HepG2 (cell line): Measurements from ENCODE around the gene TXNDC2. TPM values are rescaled to one million over a fixed set of nuclear protein-coding genes. Genes with fewer than 3 reads are reported as not detected.

Experiments
- ATAC-seq: fragments of 200-7000 bp; cut with Tn5 transposase; 3 replicates; pipeline ENCODE4 v1.9.1; 2020; ENCODE audit warnings: mild to moderate bottlenecking, moderate library complexity
- BruUV-seq: library from RNA; stranded (reverse); fragments of 400-500 nt; replicated peaks from 2 replicates; lab custom pipeline; 2021; lab: Mats Ljungman, UMichigan
- CTCF ChIA-PET: fragments of 300-600 bp; formaldehyde crosslinking; extraction: SDS; loops from one replicate; lab custom pipeline; 2021; ENCODE audit warnings: low total read pairs, inconsistent platforms, low intra/inter-chr PET ratio; lab: Yijun Ruan, JAX
- POLR2A ChIA-PET: fragments of 350-600 bp; sonication (Branson Sonifier 250); formaldehyde crosslinking; loops from one replicate; lab custom pipeline; 2020; ENCODE audit warnings: antibody characterized with exemption, inconsistent platforms; lab: Yijun Ruan, JAX
- DNase-seq: peaks from one replicate; pipeline ENCODE4 v3.0.0-alpha.2; 2015; ENCODE audit warnings: low spot score
- FAIRE-seq: peaks from 3 replicates; lab custom pipeline; 2011; peaks lifted over from hg19 to GRCh38; lab: Jason Lieb, UNC
- H2AFZ ChIP-seq: one replicate; pipeline ENCODE4 v1.6.1; 2011; ENCODE audit warnings: low read length, inconsistent platforms
- H3K27ac ChIP-seq: fragments of 300-600 bp; 3 replicates; pipeline ENCODE4 v1.8.0; 2011; ENCODE audit warnings: mixed run types, mild to moderate bottlenecking, mixed read lengths, low read length, inconsistent platforms; ENCODE audit not compliant: insufficient read depth; ENCODE audit errors: extremely low read length
- H3K27me3 ChIP-seq, 2 experiments: fragments of 200-600 bp in 1 of 2; 2 replicates in 1 of 2; 3 replicates in 1 of 2; pipeline versions ENCODE4 v1.6.0 to v1.8.0; 2011; ENCODE audit warnings: low read length in 2 of 2, mild to moderate bottlenecking in 2 of 2, moderate library complexity in 2 of 2, inconsistent platforms in 1 of 2; ENCODE audit not compliant: insufficient read depth in 2 of 2, control insufficient read depth in 1 of 2
- H3K36me3 ChIP-seq, 2 experiments: fragments of 200-600 bp in 1 of 2; replicated peaks in 1 of 2; 2 replicates in 1 of 2; 3 replicates in 1 of 2; pipeline versions ENCODE4 v1.5.1 to v1.8.0; 2011; ENCODE audit warnings: low read length in 2 of 2, inconsistent platforms in 1 of 2; ENCODE audit not compliant: insufficient read depth in 2 of 2, control insufficient read depth in 1 of 2
- H3K4me1 ChIP-seq: 2 replicates; pipeline ENCODE4 v1.5.1; 2012; ENCODE audit warnings: low read length, inconsistent platforms; ENCODE audit not compliant: insufficient read depth
- H3K4me2 ChIP-seq: 2 replicates; pipeline ENCODE4 v1.6.0; 2011; ENCODE audit warnings: low read depth, low read length, inconsistent platforms
- H3K4me3 ChIP-seq, 3 experiments: fragments of 200-600 bp in 1 of 3; sonication (generic), shearing (Covaris generic) in 1 of 3; replicated peaks in 1 of 3; 2 replicates each; pipeline ENCODE4 v1.5.1; 2011 to 2016; ENCODE audit warnings: low read length in 3 of 3, inconsistent platforms in 2 of 3, low read depth in 2 of 3, mild to moderate bottlenecking in 2 of 3, control low read depth in 1 of 3, mixed read lengths in 1 of 3; ENCODE audit not compliant: insufficient read depth in 1 of 3
- H3K79me2 ChIP-seq: one replicate; pipeline ENCODE4 v1.6.1; 2011; ENCODE audit warnings: low read length, inconsistent platforms; ENCODE audit not compliant: insufficient read depth
- H3K9ac ChIP-seq: 2 replicates; pipeline ENCODE4 v1.6.0; 2011; ENCODE audit warnings: mild to moderate bottlenecking, low read depth, low read length, inconsistent platforms; ENCODE audit not compliant: insufficient read depth
- H3K9me3 ChIP-seq: 2 replicates; pipeline ENCODE4 v1.5.1; 2012; ENCODE audit warnings: mild to moderate bottlenecking, low read length
- H4K20me1 ChIP-seq: 2 replicates; pipeline ENCODE4 v1.6.0; 2011; ENCODE audit warnings: inconsistent platforms, mild to moderate bottlenecking, low read length, moderate library complexity; ENCODE audit not compliant: insufficient read depth
- GABPB1 ChIP-seq: IDR thresholded peaks from 2 replicates; pipeline ENCODE4 v1.6.1; 2016; ENCODE audit warnings: mild to moderate bottlenecking, missing genetic modification reagents, moderate library complexity, missing compliant biosample characterization
- HOXD1 ChIP-seq: sonication (generic); formaldehyde crosslinking; IDR thresholded peaks from 2 replicates; pipeline ENCODE4 v1.5.0; 2020; ENCODE audit warnings: missing genetic modification reagents
- SMARCE1 ChIP-seq: fragments of 450-650 bp; IDR thresholded peaks from 2 replicates; pipeline ENCODE4 v1.6.1; 2017; ENCODE audit warnings: borderline replicate concordance
- SPEN ChIP-seq: sonication (generic); formaldehyde crosslinking; IDR thresholded peaks from 2 replicates; pipeline ENCODE4 v1.5.1; 2020; ENCODE audit warnings: low read depth, mild to moderate bottlenecking, missing genetic modification reagents
- TAF15 ChIP-seq: fragments of 200-400 bp; formaldehyde crosslinking; IDR thresholded peaks from one replicate; pipeline ENCODE4 v1.6.1; 2018; ENCODE audit warnings: mild to moderate bottlenecking, low read depth, low read length; ENCODE audit not compliant: poor library complexity, severe bottlenecking
- WGBS: methylation state at CpG from one replicate; pipeline ENCODE4 v1.1.6; 2017; ENCODE audit warnings: low lambda C conversion rate; 5-methylcytosine and 5-hydroxymethylcytosine counted together
- in situ Hi-C: cut with HindIII; loops from 2 replicates; pipeline ENCODE4 v1.10.0; 2017; ENCODE audit warnings: low pct_unique_long_range_greater_than_20kb; ENCODE audit not compliant: extremely low pct_ligation_motif_present
- intact Hi-C: fragments of 100-400 bp; cut with micrococcal nuclease; formaldehyde crosslinking; loops from one replicate; pipeline ENCODE4 v1.10.0; 2022; ENCODE audit not compliant: unreplicated experiment
- polyA plus RNA-seq, 8 experiments: library from polyadenylated mRNA; depleted of rRNA in 3 of 8; stranded (reverse) in 7 of 8; unstranded in 1 of 8; fragments of >200 nt; fragmentation: Illumina TruSeq in 4 of 8; extraction: Trizol in 4 of 8; gene quantifications; 2 replicates each; pipeline versions ENCODE4 v1.2.1 to v1.2.3, GENCODE V29; 2011 to 2016; ENCODE audit warnings: low read depth in 4 of 8, missing spikeins in 1 of 8, mixed read lengths in 1 of 8; ENCODE audit not compliant: insufficient read depth in 1 of 8
- total RNA-seq, 5 experiments: library from RNA; depleted of rRNA; stranded (reverse); fragments of >200 nt; fragmentation: Illumina TruSeq; extraction: Trizol; gene quantifications; 2 replicates each; pipeline ENCODE4 v1.2.3, GENCODE V29; 2016; ENCODE audit warnings: low read depth in 1 of 5
- TF ChIP-seq, protein P1 (sequence below): sonication (generic); formaldehyde crosslinking; IDR thresholded peaks from 2 replicates; pipeline ENCODE4 v1.8.1; 2023; ENCODE audit warnings: mild to moderate bottlenecking, missing genetic modification reagents
- TF ChIP-seq, protein P2 (sequence below): IDR thresholded peaks from 2 replicates; pipeline ENCODE4 v1.6.1; 2016; ENCODE audit warnings: low read depth
- TF ChIP-seq, protein P3 (sequence below): sonication (generic); formaldehyde crosslinking; IDR thresholded peaks from 2 replicates; pipeline ENCODE4 v1.4.0; 2020; ENCODE audit warnings: mild to moderate bottlenecking, missing genetic modification reagents
- TF ChIP-seq, protein P4 (sequence below): sonication (generic); formaldehyde crosslinking; IDR thresholded peaks from 2 replicates; pipeline ENCODE4 v1.4.0; 2020; ENCODE audit warnings: mild to moderate bottlenecking, missing genetic modification reagents

The TXNDC2 gene
- total and polyA plus RNA-seq, 2 of the 13 experiments (the other 11 are each of a cell fraction or from before 2014, with no cell fraction given) = not detected

DNA sequence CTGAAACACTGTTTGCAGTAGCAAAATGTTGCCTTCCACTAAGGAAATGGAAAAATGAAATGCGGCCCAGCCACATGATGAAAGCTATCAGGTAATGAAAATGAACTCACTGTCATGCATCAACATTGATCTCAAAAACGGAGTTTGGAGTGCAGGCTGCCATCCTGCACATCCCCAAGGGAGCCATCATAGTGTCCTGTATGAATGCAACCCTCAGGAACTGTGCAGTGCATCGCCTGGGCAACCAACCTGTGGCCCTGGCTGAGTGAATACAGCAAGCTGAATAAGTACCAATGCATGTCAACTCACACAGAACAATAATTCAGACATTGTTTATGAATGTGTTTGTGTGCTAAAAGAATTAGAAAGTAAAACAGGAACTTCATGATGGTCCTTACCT, 23.1 kb upstream of the TXNDC2 start:
- Histone ChIP-seq H3K4me2 (no peak overlapping the region), H3K27ac (no peak overlapping the region), H3K79me2 (no peaks in the 10 kb centered on the region), H3K36me3 (no peaks in the 10 kb centered on the region), H3K4me1 (peaks cover 10% of the 10 kb centered on the region), H3K27me3 (no peaks in the 10 kb centered on the region), H3K4me3 (no peak overlapping the region), H3K9me3 (peaks cover 15% of the 10 kb centered on the region), H2AFZ (no peak overlapping the region), H3K9ac (no peak overlapping the region), H4K20me1 (no peaks in the 10 kb centered on the region)
- DNase-seq (no peak), ATAC-seq (no peak), FAIRE-seq (no peak)
- WGBS = 68% methylated on average over 3 of the region's 3 CpGs
- intact Hi-C loops = no loop called here
- CTCF ChIA-PET = no interaction called here
- in situ Hi-C loops = no loop called here
- POLR2A ChIA-PET = interaction anchor here (0.9 kb wide), 1 partner anchor 51 kb away, joined by 3 read pairs; the partner anchor contains the start of gene VAPA
- BruUV-seq = no TSS peak
- no peak for TF ChIP-seq GABPB1
- TF ChIP-seq SMARCE1 = no peak
- no peak for TF ChIP-seq HOXD1 (CRISPR knock-in tag)
- TF ChIP-seq, protein P1, sequence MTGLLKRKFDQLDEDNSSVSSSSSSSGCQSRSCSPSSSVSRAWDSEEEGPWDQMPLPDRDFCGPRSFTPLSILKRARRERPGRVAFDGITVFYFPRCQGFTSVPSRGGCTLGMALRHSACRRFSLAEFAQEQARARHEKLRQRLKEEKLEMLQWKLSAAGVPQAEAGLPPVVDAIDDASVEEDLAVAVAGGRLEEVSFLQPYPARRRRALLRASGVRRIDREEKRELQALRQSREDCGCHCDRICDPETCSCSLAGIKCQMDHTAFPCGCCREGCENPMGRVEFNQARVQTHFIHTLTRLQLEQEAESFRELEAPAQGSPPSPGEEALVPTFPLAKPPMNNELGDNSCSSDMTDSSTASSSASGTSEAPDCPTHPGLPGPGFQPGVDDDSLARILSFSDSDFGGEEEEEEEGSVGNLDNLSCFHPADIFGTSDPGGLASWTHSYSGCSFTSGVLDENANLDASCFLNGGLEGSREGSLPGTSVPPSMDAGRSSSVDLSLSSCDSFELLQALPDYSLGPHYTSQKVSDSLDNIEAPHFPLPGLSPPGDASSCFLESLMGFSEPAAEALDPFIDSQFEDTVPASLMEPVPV (CRISPR knock-in tag) = no peak
- no peak for TF ChIP-seq TAF15
- no peak for TF ChIP-seq SPEN (CRISPR knock-in tag)
- TF ChIP-seq, protein P2, sequence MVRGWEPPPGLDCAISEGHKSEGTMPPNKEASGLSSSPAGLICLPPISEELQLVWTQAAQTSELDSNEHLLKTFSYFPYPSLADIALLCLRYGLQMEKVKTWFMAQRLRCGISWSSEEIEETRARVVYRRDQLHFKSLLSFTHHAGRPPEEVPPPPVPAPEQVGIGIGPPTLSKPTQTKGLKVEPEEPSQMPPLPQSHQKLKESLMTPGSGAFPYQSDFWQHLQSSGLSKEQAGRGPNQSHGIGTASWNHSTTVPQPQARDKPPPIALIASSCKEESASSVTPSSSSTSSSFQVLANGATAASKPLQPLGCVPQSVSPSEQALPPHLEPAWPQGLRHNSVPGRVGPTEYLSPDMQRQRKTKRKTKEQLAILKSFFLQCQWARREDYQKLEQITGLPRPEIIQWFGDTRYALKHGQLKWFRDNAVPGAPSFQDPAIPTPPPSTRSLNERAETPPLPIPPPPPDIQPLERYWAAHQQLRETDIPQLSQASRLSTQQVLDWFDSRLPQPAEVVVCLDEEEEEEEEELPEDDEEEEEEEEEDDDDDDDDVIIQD (CRISPR knock-in tag) = no peak
- TF ChIP-seq, protein P3, sequence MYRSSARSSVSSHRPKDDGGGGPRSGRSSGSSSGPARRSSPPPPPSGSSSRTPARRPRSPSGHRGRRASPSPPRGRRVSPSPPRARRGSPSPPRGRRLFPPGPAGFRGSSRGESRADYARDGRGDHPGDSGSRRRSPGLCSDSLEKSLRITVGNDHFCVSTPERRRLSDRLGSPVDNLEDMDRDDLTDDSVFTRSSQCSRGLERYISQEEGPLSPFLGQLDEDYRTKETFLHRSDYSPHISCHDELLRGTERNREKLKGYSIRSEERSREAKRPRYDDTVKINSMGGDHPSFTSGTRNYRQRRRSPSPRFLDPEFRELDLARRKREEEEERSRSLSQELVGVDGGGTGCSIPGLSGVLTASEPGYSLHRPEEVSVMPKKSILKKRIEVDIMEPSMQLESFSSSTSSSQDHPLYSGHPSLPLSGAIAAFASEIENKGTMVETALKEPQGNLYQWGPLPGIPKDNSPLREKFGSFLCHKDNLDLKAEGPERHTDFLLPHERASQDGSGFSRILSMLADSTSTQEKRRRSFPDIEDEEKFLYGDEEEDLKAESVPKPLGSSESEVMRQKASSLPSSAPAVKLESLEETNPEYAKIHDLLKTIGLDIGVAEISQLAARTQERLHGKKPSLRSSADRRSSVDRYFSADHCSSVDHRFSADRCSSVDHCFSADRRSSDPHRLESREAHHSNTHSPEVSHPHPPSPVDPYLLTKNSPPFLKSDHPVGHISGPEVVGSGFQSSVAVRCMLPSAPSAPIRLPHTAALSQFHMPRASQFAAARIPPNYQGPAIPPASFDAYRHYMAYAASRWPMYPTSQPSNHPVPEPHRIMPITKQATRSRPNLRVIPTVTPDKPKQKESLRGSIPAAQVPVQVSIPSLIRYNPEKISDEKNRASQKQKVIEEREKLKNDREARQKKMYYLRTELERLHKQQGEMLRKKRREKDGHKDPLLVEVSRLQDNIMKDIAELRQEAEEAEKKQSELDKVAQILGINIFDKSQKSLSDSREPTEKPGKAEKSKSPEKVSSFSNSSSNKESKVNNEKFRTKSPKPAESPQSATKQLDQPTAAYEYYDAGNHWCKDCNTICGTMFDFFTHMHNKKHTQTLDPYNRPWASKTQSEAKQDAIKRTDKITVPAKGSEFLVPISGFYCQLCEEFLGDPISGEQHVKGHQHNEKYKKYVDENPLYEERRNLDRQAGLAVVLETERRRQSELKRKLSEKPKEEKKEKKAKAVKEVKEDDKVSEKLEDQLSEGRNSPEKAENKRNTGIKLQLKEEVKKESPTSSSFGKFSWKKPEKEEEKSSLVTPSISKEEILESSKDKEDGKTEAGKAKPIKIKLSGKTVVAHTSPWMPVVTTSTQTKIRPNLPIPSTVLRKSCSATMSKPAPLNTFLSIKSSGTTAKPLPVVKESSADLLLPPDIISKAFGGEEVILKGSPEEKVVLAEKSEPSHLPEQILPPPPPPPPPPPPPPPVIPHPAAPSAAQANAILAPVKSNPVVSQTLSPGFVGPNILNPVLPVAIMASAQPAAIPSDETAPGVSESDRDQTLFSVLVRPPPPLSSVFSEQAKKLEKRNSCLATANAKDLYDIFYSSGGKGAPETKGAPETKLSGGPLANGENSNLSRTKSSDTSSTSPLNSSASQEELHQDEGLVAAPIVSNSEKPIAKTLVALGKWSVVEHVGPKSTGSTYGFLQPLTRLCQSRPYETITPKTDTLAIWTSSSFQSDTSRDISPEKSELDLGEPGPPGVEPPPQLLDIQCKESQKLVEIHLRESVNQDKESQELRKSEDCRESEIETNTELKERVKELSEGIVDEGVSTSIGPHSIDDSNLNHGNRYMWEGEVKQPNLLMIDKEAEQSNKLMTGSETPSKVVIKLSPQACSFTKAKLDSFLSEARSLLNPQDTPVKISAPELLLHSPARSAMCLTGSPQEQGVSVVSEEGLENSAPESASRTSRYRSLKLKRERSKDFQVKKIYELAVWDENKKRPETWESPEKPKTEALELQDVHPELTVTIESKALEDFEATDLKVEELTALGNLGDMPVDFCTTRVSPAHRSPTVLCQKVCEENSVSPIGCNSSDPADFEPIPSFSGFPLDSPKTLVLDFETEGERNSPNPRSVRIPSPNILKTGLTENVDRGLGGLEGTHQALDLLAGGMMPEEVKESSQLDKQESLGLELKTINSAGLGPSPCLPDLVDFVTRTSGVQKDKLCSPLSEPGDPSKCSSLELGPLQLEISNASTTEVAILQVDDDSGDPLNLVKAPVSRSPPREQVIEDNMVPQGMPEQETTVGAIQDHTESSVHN (CRISPR knock-in tag) = no peak
- TF ChIP-seq, protein P4, sequence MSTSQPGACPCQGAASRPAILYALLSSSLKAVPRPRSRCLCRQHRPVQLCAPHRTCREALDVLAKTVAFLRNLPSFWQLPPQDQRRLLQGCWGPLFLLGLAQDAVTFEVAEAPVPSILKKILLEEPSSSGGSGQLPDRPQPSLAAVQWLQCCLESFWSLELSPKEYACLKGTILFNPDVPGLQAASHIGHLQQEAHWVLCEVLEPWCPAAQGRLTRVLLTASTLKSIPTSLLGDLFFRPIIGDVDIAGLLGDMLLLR (CRISPR knock-in tag) = no peak
